ENCODE data around the gene PLS3.
A peak's percentile ranks its signal among the peaks of the same experiment; 100 is the strongest.

The PLS3 gene

GRCh38 chrX:115576676-115577075 is 15.7 kb downstream of the PLS3 start:
- no peak overlapping the region for H3K4me3 ChIP-seq (ENCODE audit: severe bottlenecking)
- peaks cover 9% of the 10 kb centered on the region for H3K36me3 ChIP-seq (ENCODE audit: low read depth)
- peaks cover 6% of the 10 kb centered on the region for H3K4me1 ChIP-seq (ENCODE audit: insufficient read depth, poor library complexity, severe bottlenecking)
- no peaks in the 10 kb centered on the region for H3K9me3 ChIP-seq (ENCODE audit: severe bottlenecking)
- ATAC-seq (ENCODE audit: low read depth) (no peak), DNase-seq (ENCODE audit: low spot score) (no peak)
- H3K27me3 ChIP-seq (ENCODE audit: insufficient read depth, poor library complexity, severe bottlenecking) = no peaks in the 10 kb centered on the region
- TF ChIP-seq CTCF (IDR thresholded peaks at IDR 0.05; ENCODE audit: poor library complexity, severe bottlenecking) = no peak
- H3K27ac ChIP-seq (ENCODE audit: poor library complexity, severe bottlenecking) = no peak overlapping the region

- ATAC-seq (ENCODE audit: low read depth) = no peak
- H3K4me1 ChIP-seq (ENCODE audit: insufficient read depth, poor library complexity, severe bottlenecking) = peaks cover 25% of the 10 kb centered on the region
- no peak for TF ChIP-seq CTCF (IDR thresholded peaks at IDR 0.05; ENCODE audit: poor library complexity, severe bottlenecking)
- H3K36me3 ChIP-seq (ENCODE audit: low read depth) = peaks cover 9% of the 10 kb centered on the region
- no peaks in the 10 kb centered on the region for H3K27me3 ChIP-seq (ENCODE audit: insufficient read depth, poor library complexity, severe bottlenecking)
- no peak overlapping the region for H3K4me3 ChIP-seq (ENCODE audit: severe bottlenecking)
- H3K9me3 ChIP-seq (ENCODE audit: severe bottlenecking) = no peaks in the 10 kb centered on the region
- H3K27ac ChIP-seq (ENCODE audit: poor library complexity, severe bottlenecking) = no peak overlapping the region
- no peak for DNase-seq (ENCODE audit: low spot score)
Observed at GRCh38 chrX:115579327-115579726, 18.4 kb downstream of the PLS3 start.

- ATAC-seq (ENCODE audit: low read depth) (no peak), DNase-seq (ENCODE audit: low spot score) (no peak)
- no peaks in the 10 kb centered on the region for H3K9me3 ChIP-seq (ENCODE audit: severe bottlenecking)
- no peaks in the 10 kb centered on the region for H3K27me3 ChIP-seq (ENCODE audit: insufficient read depth, poor library complexity, severe bottlenecking)
- TF ChIP-seq CTCF (IDR thresholded peaks at IDR 0.05; ENCODE audit: poor library complexity, severe bottlenecking) = no peak
- peaks cover 6% of the 10 kb centered on the region for H3K36me3 ChIP-seq (ENCODE audit: low read depth)
- H3K4me3 ChIP-seq (ENCODE audit: severe bottlenecking) = no peak overlapping the region
- H3K27ac ChIP-seq (ENCODE audit: poor library complexity, severe bottlenecking) = no peak overlapping the region
- H3K4me1 ChIP-seq (ENCODE audit: insufficient read depth, poor library complexity, severe bottlenecking) = peaks cover 30% of the 10 kb centered on the region
Observed at GRCh38 chrX:115579786-115580294, 18.9 kb downstream of the PLS3 start.

GRCh38 chrX:115581759-115582615 is 21.0 kb downstream of the PLS3 start:
- no peaks in the 10 kb centered on the region for H3K27me3 ChIP-seq (ENCODE audit: insufficient read depth, poor library complexity, severe bottlenecking)

More at GRCh38 chrX:115581759-115582615, 21.0 kb downstream of the PLS3 start:
- DNase-seq (ENCODE audit: low spot score) = no peak
- peak; percentile 28; the same call in 1 of the 3 replicates for ATAC-seq (ENCODE audit: low read depth)
- Histone ChIP-seq H3K4me1 (ENCODE audit: insufficient read depth, poor library complexity, severe bottlenecking) (peaks cover 37% of the 10 kb centered on the region), H3K9me3 (ENCODE audit: severe bottlenecking) (no peaks in the 10 kb centered on the region), H3K36me3 (ENCODE audit: low read depth) (no peaks in the 10 kb centered on the region; the same call in 1 of the 2 replicates), H3K4me3 (ENCODE audit: severe bottlenecking) (no peak overlapping the region), H3K27ac (ENCODE audit: poor library complexity, severe bottlenecking) (peak overlapping the region; percentile 63)
- TF ChIP-seq CTCF (IDR thresholded peaks at IDR 0.05; ENCODE audit: poor library complexity, severe bottlenecking) = no peak
